ENCODE measurements around the gene TMED4. TPM values are rescaled to one million over a fixed set of nuclear protein-coding genes. Genes with fewer than 3 reads are reported as not detected.
"Not testable (repeated sequence)": the region's sequence is repeated elsewhere in the genome, so short reads cannot be mapped to it uniquely, and the experiment has no call there.

The TMED4 gene
- total and polyA plus RNA-seq, 7 donors: 29.8 to 64.4 (median 43.6) TPM

DNA sequence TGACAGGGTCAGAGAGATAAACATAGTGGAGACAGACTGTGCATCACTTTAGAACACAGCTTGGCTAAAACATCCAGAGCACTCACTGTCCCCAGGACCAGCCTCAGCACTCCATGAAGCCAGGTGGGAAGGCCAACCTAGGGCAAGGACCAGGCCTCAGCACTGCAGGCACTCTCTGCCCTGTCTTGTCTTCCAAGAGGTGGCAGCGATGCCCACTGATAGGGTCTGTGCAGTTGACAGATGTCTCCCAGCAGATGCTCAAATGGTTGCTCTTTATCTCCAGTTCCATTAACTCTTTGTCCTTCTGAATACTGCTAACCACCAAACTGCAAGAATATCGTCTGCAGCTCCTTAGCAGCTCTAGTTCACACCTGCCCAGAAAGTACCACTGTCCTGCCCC is 17.4 kb downstream of the TMED4 start:
- intact Hi-C loops (cut with DNase I): loop anchor here (5.0 to 10.0 kb wide), 3 partner anchors 67 to 322 kb away; no protein-coding TSS in a partner anchor
- no peaks in the 10 kb centered on the region for H3K27me3 ChIP-seq (ENCODE audit: insufficient read depth in 3 of 3, low read length in 2 of 3)
- no peak for ATAC-seq
- H3K36me3 ChIP-seq (ENCODE audit: insufficient read depth in 1 of 2, low read depth in 1 of 2): peaks cover 11 to 59% of the 10 kb centered on the region in 2 donors
- H3K9me3 ChIP-seq: no peaks in the 10 kb centered on the region
- 68 to 75% (median 74%) methylated on average over 2 of the region's 2 CpGs for WGBS, 3 donors
- no peak overlapping the region for H3K4me3 ChIP-seq
- peaks cover 7% of the 10 kb centered on the region for H3K4me1 ChIP-seq
- DNase-seq: no peak
- H3K27ac ChIP-seq: no peak overlapping the region
- TF ChIP-seq, protein P1, sequence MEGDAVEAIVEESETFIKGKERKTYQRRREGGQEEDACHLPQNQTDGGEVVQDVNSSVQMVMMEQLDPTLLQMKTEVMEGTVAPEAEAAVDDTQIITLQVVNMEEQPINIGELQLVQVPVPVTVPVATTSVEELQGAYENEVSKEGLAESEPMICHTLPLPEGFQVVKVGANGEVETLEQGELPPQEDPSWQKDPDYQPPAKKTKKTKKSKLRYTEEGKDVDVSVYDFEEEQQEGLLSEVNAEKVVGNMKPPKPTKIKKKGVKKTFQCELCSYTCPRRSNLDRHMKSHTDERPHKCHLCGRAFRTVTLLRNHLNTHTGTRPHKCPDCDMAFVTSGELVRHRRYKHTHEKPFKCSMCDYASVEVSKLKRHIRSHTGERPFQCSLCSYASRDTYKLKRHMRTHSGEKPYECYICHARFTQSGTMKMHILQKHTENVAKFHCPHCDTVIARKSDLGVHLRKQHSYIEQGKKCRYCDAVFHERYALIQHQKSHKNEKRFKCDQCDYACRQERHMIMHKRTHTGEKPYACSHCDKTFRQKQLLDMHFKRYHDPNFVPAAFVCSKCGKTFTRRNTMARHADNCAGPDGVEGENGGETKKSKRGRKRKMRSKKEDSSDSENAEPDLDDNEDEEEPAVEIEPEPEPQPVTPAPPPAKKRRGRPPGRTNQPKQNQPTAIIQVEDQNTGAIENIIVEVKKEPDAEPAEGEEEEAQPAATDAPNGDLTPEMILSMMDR (IDR thresholded peaks at IDR 0.05): no peak

DNA sequence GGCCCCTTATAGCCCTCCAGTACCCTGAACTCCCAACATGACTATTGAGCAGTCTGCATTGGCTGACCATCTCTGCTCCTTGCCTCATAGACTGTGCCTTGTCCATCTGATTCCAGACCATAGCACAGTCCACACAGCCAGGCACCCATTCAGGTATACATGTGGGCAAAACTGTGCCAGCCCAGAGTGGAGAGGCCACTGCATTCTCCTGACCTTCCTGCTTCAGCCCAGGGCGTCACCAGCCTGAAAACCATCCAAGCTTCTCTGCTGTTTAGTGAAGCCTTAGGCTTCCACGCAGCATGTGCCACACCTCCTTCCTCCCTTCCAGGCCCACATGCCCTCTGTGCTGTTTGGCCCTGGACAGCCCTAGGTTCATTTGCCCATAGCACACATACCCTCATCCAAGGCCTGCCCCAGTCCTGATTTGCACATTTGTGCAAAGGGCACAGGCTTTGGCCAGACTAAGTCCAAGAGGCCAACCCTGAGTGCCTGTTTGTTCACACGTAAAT is 18.8 kb downstream of the TMED4 start:
- H3K36me3 ChIP-seq (ENCODE audit: insufficient read depth in 1 of 2, low read depth in 1 of 2): peaks cover 5 to 46% of the 10 kb centered on the region in 2 donors
- no peak for ATAC-seq
- no peak overlapping the region for H3K4me3 ChIP-seq
- DNase-seq: no peak
- no peak overlapping the region for H3K27ac ChIP-seq
- no peaks in the 10 kb centered on the region for H3K9me3 ChIP-seq
- TF ChIP-seq, protein P1 (IDR thresholded peaks at IDR 0.05): no peak
- H3K27me3 ChIP-seq (ENCODE audit: insufficient read depth in 3 of 3, low read length in 2 of 3): no peaks in the 10 kb centered on the region
- H3K4me1 ChIP-seq: peaks cover 7% of the 10 kb centered on the region
- intact Hi-C loops (cut with DNase I): loop anchor here (10.0 kb wide), 1 partner anchor 188 kb away; no protein-coding TSS in a partner anchor
- 76 to 85% (median 76%) methylated on average over 3 of the region's 3 CpGs for WGBS, 3 donors

DNA sequence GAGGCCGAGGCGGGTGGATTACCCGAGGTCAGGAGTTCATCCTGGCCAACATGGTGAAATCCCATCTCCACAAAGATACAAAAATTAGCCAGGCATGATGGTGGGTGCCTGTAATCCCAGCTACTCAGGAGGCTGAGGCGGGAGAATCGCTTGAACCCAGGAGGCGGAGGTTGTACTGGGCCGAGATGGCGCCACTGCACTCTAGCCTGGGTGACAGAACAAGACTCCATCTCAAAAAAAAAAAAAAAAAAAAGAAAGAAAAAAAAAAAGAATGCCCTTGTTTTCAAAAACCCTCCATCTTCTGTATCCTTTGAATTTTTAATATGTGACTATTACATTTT is 19.4 kb downstream of the TMED4 start:
- WGBS, 3 donors: 81 to 84% (median 83%) methylated on average over 8 of the region's 8 CpGs
- not testable (repeated sequence) for DNase-seq; H3K27ac ChIP-seq; ATAC-seq; H3K27me3 ChIP-seq (ENCODE audit: insufficient read depth in 3 of 3, low read length in 2 of 3); H3K4me1 ChIP-seq; H3K9me3 ChIP-seq; H3K4me3 ChIP-seq
- H3K36me3 ChIP-seq (ENCODE audit: insufficient read depth in 1 of 2, low read depth in 1 of 2): peaks cover 4 to 39% of the 10 kb centered on the region in 2 donors
- intact Hi-C loops (cut with DNase I): loop anchor here (10.0 kb wide), 1 partner anchor 188 kb away; no protein-coding TSS in a partner anchor

DNA sequence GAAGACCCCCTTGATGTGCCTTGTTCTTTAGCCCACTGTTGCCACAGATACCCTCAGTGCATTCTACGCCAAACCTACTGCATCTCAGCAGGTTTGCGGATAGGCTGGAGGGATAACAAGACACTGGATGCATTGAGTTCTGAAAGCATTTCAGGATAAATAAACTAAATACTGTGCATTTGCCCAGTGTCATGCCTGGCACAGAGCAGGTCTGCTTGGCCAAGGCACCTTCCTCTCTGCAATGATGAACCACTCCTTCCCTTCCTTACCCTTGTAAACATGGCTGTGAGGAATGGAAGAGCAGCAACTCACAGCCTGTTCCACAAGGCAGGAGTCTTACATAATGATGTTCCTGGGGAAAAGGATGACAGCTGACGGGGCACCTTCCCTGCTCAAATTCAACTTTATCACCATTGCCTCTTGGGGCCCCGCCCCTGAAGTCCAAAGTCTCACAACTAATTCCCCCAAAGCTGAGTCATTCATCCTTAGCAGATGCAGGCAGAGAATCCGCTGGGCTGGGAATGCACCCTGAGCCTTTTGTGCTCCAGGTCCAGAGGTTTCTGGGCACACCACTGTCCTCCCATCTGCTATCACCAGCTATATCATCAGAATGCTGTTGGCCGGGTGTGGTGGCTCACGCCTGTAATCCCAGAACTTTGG is 19.9 kb downstream of the TMED4 start:
- Histone ChIP-seq H3K27me3 (ENCODE audit: insufficient read depth in 3 of 3, low read length in 2 of 3) (no peaks in the 10 kb centered on the region), H3K9me3 (no peaks in the 10 kb centered on the region), H3K4me3 (no peak overlapping the region), H3K27ac (no peak overlapping the region), H3K36me3 (ENCODE audit: insufficient read depth in 1 of 2, low read depth in 1 of 2) (peaks cover 4 to 34% of the 10 kb centered on the region in 2 donors), H3K4me1 (peaks cover 7% of the 10 kb centered on the region)
- ATAC-seq (peak in 2 of 4 donors; percentile 11 to 16), DNase-seq (no peak)
- 80 to 86% (median 86%) methylated on average over 7 of the region's 7 CpGs for WGBS, 3 donors
- TF ChIP-seq, protein P1 (IDR thresholded peaks at IDR 0.05): no peak
- intact Hi-C loops (cut with DNase I): loop anchor here (10.0 kb wide), 1 partner anchor 187 kb away; no protein-coding TSS in a partner anchor

DNA sequence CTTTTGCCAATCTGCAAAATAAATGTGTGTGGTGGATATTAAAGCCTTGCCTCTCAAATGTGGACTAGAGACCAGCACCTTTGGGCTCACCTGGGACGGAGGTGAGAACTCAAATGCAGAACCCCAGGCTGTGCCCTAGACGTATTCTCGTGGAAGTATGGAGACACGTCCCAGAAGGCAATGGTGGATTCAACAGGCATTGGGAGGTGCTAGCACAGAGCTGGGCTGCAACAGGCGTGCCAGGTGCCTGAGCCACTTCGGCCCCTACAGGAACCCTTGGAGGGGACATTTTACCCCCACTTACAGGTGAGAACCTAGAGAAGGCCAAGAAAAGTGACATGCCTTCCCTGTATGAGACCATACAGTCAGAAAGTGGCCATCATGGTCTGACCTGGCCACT is 20.6 kb downstream of the TMED4 start:
- H3K4me3 ChIP-seq: no peak overlapping the region
- no peaks in the 10 kb centered on the region for H3K9me3 ChIP-seq
- no peak overlapping the region for H3K27ac ChIP-seq

More for the DNA sequence above, 20.6 kb downstream of the TMED4 start:
- ATAC-seq (no peak), DNase-seq (no peak)
- Histone ChIP-seq H3K36me3 (ENCODE audit: insufficient read depth in 1 of 2, low read depth in 1 of 2) (peaks cover 4 to 28% of the 10 kb centered on the region in 2 donors), H3K27me3 (ENCODE audit: insufficient read depth in 3 of 3, low read length in 2 of 3) (no peaks in the 10 kb centered on the region), H3K4me1 (peaks cover 7% of the 10 kb centered on the region)
- TF ChIP-seq, protein P1 (IDR thresholded peaks at IDR 0.05): no peak
- intact Hi-C loops (cut with DNase I): loop anchor here (10.0 kb wide), 1 partner anchor 187 kb away; no protein-coding TSS in a partner anchor
- 80 to 83% (median 82%) methylated on average over 6 of the region's 6 CpGs for WGBS, 3 donors

Measured in psoas muscle (tissue), 8 donors.